Dermis microvascular lymphatic vessel endothelial cell (primary cell): Measurements from ENCODE around the gene ANKRD45. TPM values are rescaled to one million over a fixed set of nuclear protein-coding genes. Genes with fewer than 3 reads are reported as not detected.
"Not testable (repeated sequence)": the region's sequence is repeated elsewhere in the genome, so short reads cannot be mapped to it uniquely, and the experiment has no call there.

Experiments
- DNase-seq, 2 donors: peaks; one replicate each; pipeline versions ENCODE4 v3.0.0 to v3.0.0-alpha.2; 2010; ENCODE audit warnings: low read depth in 2 of 2
- total RNA-seq: library from RNA; depleted of rRNA; stranded (reverse); fragments of >200 nt; gene quantifications from 2 replicates; pipeline ENCODE4 v1.2.1, GENCODE V29; 2014

ANKRD45 gene
- total RNA-seq, 1 donor from 2014 or later, result 0.13 TPM

DNA sequence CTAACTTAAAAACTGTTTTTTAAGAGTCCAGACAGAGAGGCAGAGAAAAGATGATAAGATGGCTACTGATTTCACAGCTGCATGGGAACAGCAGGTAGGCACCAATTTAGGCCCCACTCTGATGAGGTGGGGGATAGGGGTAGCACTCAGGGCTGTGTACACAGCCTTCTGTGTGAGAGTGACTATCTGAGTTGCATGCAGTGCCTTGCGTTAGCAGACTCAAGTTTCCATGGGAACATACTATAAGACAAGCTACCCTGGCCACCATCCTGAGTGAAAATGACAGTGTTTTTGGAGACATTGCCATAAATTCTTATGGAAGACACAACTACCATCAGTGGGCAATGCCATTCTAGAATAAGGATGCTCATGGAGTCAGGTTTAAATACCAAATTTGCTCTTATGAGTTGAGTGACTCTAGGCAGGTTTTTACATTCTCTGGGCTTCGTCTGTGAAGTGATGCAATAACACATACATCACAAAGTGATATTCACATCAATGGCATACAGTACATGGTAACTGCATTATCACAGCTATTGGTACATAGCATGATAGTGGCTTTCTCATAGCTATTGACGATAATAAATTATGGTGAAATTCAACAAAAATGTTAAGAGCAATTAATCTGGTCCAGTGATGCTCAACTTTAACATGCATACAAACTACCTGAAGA is 97.3 kb downstream of the ANKRD45 start:
- no peak for DNase-seq

DNA sequence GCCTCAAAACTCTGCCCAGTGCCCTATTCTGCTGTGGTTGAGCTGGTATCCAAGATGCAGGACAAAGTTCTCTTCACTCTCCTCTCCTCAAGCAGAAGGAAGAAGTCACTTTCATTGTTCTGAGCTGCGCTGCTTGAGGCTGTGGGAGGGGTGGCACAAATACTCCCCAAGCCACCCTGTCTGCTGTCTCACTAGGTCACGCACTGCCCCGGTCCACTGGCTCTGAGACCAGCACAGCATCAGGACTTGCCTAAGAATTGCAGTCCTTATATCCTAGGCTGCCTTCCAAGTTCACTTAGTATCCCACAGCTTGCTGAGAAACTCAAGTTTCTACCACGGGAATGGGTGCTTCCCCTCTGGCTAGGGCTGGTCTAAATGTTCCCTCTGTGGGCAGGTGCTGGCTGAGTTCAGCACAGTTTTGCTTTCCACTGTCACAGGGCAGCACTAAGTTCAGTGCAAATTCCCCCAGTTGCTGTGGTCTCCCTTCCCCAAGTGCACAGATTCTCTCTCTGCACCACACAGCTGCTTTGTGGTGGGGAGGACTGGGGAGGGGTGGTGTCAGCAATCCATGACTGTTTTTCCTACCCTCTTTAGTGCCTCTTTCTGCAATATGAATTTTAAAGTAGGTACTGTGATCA is 99.2 kb downstream of the ANKRD45 start:
- DNase-seq, result no peak

DNA sequence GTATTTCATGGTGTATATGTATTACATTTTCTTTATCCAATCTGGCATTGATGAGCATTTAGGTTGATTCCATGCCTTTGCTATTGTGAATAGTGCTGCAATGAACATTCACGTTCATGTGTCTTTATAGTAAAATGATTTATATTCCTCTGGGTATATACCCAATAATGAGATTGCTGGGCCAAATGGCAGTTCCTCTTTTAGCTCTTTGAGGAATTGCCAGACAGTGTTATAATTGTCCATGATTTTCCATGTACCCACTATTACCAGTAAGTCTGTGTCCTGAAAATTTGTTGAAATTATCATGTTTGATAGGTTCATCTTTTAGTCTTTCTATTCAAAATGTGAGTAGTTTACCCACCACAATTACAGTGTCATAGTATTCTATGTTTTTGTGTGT is 101.2 kb downstream of the ANKRD45 start:
- DNase-seq, result no peak

DNA sequence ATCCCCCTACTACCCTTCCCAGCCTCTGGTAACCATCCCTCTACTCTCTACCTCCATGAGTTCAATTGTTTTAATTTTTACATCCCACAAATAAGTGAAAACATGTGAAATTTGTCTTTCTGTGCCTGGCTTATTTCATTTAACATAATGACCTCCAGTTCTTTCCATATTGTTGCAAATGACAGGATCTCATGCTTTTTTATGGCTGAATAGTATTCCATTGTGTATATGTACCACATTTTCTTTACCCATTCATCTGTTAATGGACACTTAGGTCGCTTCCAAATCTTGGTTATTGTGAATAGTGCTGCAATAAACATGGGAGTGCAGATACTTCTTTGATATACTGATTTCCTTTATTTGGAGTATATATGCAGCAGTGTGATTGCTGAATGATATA is 105.8 kb downstream of the ANKRD45 start:
- DNase-seq, result not testable (repeated sequence)

GRCh38 chr1:173562813-173563212 is 106.8 kb downstream of the ANKRD45 start:
- DNase-seq, result no peak

DNA sequence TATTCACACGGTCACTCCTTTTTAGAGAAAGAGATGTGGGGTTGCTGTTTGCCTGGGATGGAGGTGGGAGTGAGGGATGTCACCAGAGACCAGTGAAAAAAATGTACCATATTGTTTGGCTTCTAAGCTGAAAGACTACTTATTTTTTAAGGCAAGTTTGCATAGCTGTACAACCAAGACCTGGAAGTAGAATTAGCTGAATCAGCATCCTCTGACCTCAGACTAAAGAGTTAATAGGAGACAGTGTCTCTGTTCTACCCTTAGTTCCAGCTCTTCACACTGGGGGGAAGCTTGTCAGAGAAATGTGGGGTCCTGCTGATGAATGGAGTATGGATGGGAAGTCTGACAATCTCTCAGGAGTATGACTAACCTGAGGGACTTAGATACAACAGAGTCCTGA is 108.4 kb downstream of the ANKRD45 start:
- DNase-seq, result no peak

DNA sequence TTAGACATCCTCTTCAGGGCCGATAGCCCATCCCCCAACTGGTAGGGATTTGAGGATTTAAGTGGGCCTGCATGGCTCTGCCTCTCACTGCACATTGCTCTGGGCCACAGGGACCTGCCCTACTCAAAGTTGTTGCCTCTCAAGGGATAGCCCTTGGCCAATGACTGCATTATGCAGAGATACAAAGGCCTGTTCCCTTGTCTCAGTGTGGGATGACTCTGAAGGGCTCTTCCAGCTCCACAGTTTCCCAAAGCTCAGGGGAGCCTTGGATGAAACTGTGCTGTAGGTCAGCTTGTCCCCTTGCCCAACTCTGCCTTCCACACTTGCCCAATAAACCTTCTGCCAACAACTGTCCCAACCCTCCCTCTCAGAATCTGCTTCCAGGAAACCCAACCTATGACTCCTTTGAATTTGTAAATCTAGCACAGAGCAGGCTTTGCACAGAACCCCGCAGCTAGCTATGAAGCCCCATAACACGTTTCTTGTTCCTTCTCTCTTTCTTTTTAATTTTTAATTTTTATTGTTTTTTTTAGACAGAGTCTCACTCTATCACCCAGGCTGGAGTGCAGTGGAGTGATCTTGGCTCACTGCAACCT is 109.3 kb downstream of the ANKRD45 start:
- DNase-seq, result no peak

Other genes with a start within 250 kb of the ANKRD45 start
- 106 and 120 TPM in 2 replicates for gene PRDX6, start 192.5 kb downstream of the ANKRD45 start, total RNA-seq
- not detected in 2 replicates for gene SLC9C2, start 66.8 kb downstream of the ANKRD45 start, total RNA-seq
- not detected in 2 replicates for gene TEX50, start 34.5 kb downstream of the ANKRD45 start, total RNA-seq
- 27.7 and 34.5 TPM in 2 replicates for gene KLHL20, start 45.1 kb upstream of the ANKRD45 start, total RNA-seq
- gene DARS2, start 154.8 kb upstream of the ANKRD45 start, total RNA-seq, result 11.0 and 17.3 TPM in 2 replicates
- 7.2 and 15.0 TPM in 2 replicates for gene CENPL, start 155.0 kb upstream of the ANKRD45 start, total RNA-seq
- gene GAS5, start 198.1 kb upstream of the ANKRD45 start, total RNA-seq, result 261 and 307 TPM in 2 replicates
- gene ZBTB37, start 198.5 kb upstream of the ANKRD45 start, total RNA-seq, result 2.1 and 3.2 TPM in 2 replicates
- gene SERPINC1, start 247.5 kb upstream of the ANKRD45 start, total RNA-seq, result 0.13 TPM in 1 of 2 replicates, not detected in the other